Mucosa of rectum (tissue), 2 donors: ENCODE measurements around the gene FAM168B.
A peak's percentile ranks its signal among the peaks of the same experiment; 100 is the strongest.
"Not testable (repeated sequence)": the region's sequence is repeated elsewhere in the genome, so short reads cannot be mapped to it uniquely, and the experiment has no call there.

Experiments used
- H3K27ac ChIP-seq, 2 donors: one replicate each; pipeline ENCODE4 v1.7.0; 2013; ENCODE audit warnings: inconsistent platforms in 2 of 2, low read depth in 2 of 2, low read length in 2 of 2
- H3K27me3 ChIP-seq, 2 donors: one replicate each; pipeline ENCODE4 v1.7.0; 2013; ENCODE audit warnings: low read length in 2 of 2; ENCODE audit not compliant: control insufficient read depth in 2 of 2, insufficient read depth in 2 of 2
- H3K36me3 ChIP-seq, 2 donors: one replicate each; pipeline ENCODE4 v1.7.0; 2013; ENCODE audit warnings: low read length in 2 of 2; ENCODE audit not compliant: control insufficient read depth in 2 of 2, insufficient read depth in 2 of 2
- H3K4me1 ChIP-seq, 2 donors: one replicate each; pipeline ENCODE4 v1.7.0; 2013; ENCODE audit warnings: low read length in 2 of 2, mild to moderate bottlenecking in 1 of 2; ENCODE audit not compliant: control insufficient read depth in 2 of 2, insufficient read depth in 2 of 2
- H3K4me3 ChIP-seq, 2 donors: one replicate each; pipeline ENCODE4 v1.7.0; 2013; ENCODE audit warnings: low read length in 2 of 2
- H3K9ac ChIP-seq, 2 donors: one replicate each; pipeline ENCODE4 v1.7.0; 2013; ENCODE audit warnings: low read length in 2 of 2, low read depth in 1 of 2, mild to moderate bottlenecking in 1 of 2
- H3K9me3 ChIP-seq, 2 donors: one replicate each; pipeline ENCODE4 v1.7.0; 2013; ENCODE audit warnings: low read length in 2 of 2; ENCODE audit not compliant: control insufficient read depth in 2 of 2
- donor health status: healthy.
- donor health status: Normal muscosa, but diverticular disease.

Gene FAM168B

GRCh38 chr2:131122496-131122895, 29.2 kb upstream of the FAM168B start:
- peaks cover 31 to 32% of the 10 kb centered on the region in 2 donors for H3K36me3 ChIP-seq
- H3K9ac ChIP-seq = no peak overlapping the region
- peaks cover 3 to 4% of the 10 kb centered on the region in 2 donors for H3K4me1 ChIP-seq

GRCh38 chr2:131121464-131121863, 28.2 kb upstream of the FAM168B start:
- H3K4me1 ChIP-seq = peaks cover 3 to 4% of the 10 kb centered on the region in 2 donors
- H3K36me3 ChIP-seq = peaks cover 23% of the 10 kb centered on the region in 2 donors
- no peak overlapping the region for H3K4me3 ChIP-seq
- peak overlapping the region in 1 of 2 donors; percentile 48 for H3K27ac ChIP-seq
- no peaks in the 10 kb centered on the region for H3K27me3 ChIP-seq
- H3K9me3 ChIP-seq = no peaks in the 10 kb centered on the region
- H3K9ac ChIP-seq = no peak overlapping the region

More at GRCh38 chr2:131122496-131122895, 29.2 kb upstream of the FAM168B start:
- Histone ChIP-seq H3K27ac (no peak overlapping the region), H3K9me3 (no peaks in the 10 kb centered on the region), H3K27me3 (no peaks in the 10 kb centered on the region), H3K4me3 (no peak overlapping the region)

GRCh38 chr2:131120815-131121317, 27.6 kb upstream of the FAM168B start:
- Histone ChIP-seq H3K4me1 (peaks cover 3 to 4% of the 10 kb centered on the region in 2 donors), H3K27me3 (no peaks in the 10 kb centered on the region), H3K9me3 (no peaks in the 10 kb centered on the region), H3K9ac (peak overlapping the region in 1 of 2 donors; percentile 43), H3K27ac (peak overlapping the region in 1 of 2 donors; percentile 59), H3K4me3 (no peak overlapping the region), H3K36me3 (peaks cover 17 to 22% of the 10 kb centered on the region in 2 donors)

- Histone ChIP-seq H3K36me3 (peaks cover 0 to 4% of the 10 kb centered on the region in 2 donors), H3K4me3 (no peak overlapping the region), H3K4me1 (peaks cover 3 to 8% of the 10 kb centered on the region in 2 donors), H3K9ac (no peak overlapping the region), H3K27me3 (no peaks in the 10 kb centered on the region), H3K27ac (no peak overlapping the region), H3K9me3 (no peaks in the 10 kb centered on the region)
Observed at GRCh38 chr2:131115752-131116151, 22.5 kb upstream of the FAM168B start.

GRCh38 chr2:131114950-131115349, 21.7 kb upstream of the FAM168B start:
- not testable (repeated sequence) for H3K27ac ChIP-seq, H3K4me1 ChIP-seq, H3K9ac ChIP-seq, H3K4me3 ChIP-seq, H3K9me3 ChIP-seq, H3K36me3 ChIP-seq, H3K27me3 ChIP-seq

GRCh38 chr2:131113566-131114227, 20.4 kb upstream of the FAM168B start:
- H3K27ac ChIP-seq = no peak overlapping the region
- no peaks in the 10 kb centered on the region for H3K9me3 ChIP-seq
- peaks cover 0 to 4% of the 10 kb centered on the region in 2 donors for H3K4me1 ChIP-seq

GRCh38 chr2:131112529-131112928, 19.3 kb upstream of the FAM168B start:
- Histone ChIP-seq H3K9ac (no peak overlapping the region), H3K27ac (no peak overlapping the region), H3K4me1 (peaks cover 0 to 4% of the 10 kb centered on the region in 2 donors), H3K4me3 (no peak overlapping the region), H3K36me3 (peaks cover 0 to 9% of the 10 kb centered on the region in 2 donors), H3K27me3 (no peaks in the 10 kb centered on the region), H3K9me3 (no peaks in the 10 kb centered on the region)

More at GRCh38 chr2:131113566-131114227, 20.4 kb upstream of the FAM168B start:
- Histone ChIP-seq H3K9ac (no peak overlapping the region), H3K4me3 (no peak overlapping the region), H3K36me3 (peaks cover 0 to 9% of the 10 kb centered on the region in 2 donors), H3K27me3 (no peaks in the 10 kb centered on the region)

GRCh38 chr2:131105950-131106801, 12.9 kb upstream of the FAM168B start:
- H3K9ac ChIP-seq = peak overlapping the region; percentile 92 to 99
- peak overlapping the region; percentile 94 to 97 for H3K27ac ChIP-seq
- H3K36me3 ChIP-seq = peaks cover 0 to 4% of the 10 kb centered on the region in 2 donors
- H3K4me1 ChIP-seq = peaks cover 13 to 14% of the 10 kb centered on the region in 2 donors
- peak overlapping the region; percentile 93 to 95 for H3K4me3 ChIP-seq
- H3K27me3 ChIP-seq = no peaks in the 10 kb centered on the region
- no peaks in the 10 kb centered on the region for H3K9me3 ChIP-seq

- Histone ChIP-seq H3K27me3 (no peaks in the 10 kb centered on the region), H3K9ac (peak within 1 kb of the TSS; percentile 92 to 99), H3K9me3 (no peaks in the 10 kb centered on the region), H3K4me3 (peak within 1 kb of the TSS; percentile 93 to 95), H3K4me1 (peaks cover 13 to 14% of the 10 kb centered on the region in 2 donors), H3K36me3 (peaks cover 0 to 2% of the 10 kb centered on the region in 2 donors), H3K27ac (peak within 1 kb of the TSS; percentile 94 to 97)
Observed at GRCh38 chr2:131105156-131105949, 12.1 kb upstream of the FAM168B start, which contains the start of gene PLEKHB2. Gene PLEKHB2 (plus strand): TSS chr2:131105336. CDS start chr2:131120942, 15,606 bp downstream.
